Measurements from ENCODE around the gene RNF2.

RNF2 gene

DNA sequence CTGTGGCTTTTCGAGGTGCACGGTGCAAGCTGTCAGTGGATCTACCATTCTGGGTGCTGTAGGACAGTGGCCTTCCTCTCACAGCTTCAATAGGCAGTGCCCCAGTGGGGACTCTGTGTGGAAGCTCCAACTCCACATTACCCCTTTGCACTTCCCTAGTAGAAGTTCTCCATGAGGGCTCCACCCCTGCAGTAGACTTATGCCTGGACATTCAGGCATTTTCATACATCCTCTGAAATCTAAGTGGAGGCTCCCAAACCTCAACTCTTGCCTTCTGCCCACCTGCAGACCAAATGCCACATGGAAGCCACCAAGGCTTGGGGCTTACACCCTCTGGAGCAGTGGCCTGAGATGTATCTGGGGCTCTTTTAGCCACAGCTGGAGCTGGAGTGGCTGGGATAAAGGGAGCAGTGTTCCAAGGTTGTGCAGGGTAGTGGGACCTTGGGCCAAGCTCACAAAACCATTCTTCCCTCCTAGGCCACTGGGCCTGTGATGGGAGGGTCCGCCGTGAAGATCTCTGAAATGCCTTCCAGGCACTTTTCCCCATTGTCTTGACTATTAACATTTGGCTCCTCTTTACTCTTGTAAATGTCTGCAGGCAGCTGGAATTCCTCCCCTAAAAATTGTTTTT lies 18.0 kb upstream of the RNF2 start:
- H3K27me3 ChIP-seq (ENCODE audit: insufficient read depth, low read length) = no peaks in the 10 kb centered on the region
- no peaks in the 10 kb centered on the region for H3K4me1 ChIP-seq (ENCODE audit: control insufficient read depth, insufficient read depth, low read length, unreplicated experiment)
- H3K36me3 ChIP-seq (ENCODE audit: insufficient read depth, low read length) = no peaks in the 10 kb centered on the region
- H3K4me3 ChIP-seq (ENCODE audit: low read depth, low read length) = no peak overlapping the region
- H3K27ac ChIP-seq (ENCODE audit: low read depth, low read length) = no peak overlapping the region
- H2AFZ ChIP-seq (ENCODE audit: low read length, unreplicated experiment) = no peak overlapping the region
- no peaks in the 10 kb centered on the region for H3K79me2 ChIP-seq (ENCODE audit: control insufficient read depth, insufficient read depth, low read length, unreplicated experiment)

DNA sequence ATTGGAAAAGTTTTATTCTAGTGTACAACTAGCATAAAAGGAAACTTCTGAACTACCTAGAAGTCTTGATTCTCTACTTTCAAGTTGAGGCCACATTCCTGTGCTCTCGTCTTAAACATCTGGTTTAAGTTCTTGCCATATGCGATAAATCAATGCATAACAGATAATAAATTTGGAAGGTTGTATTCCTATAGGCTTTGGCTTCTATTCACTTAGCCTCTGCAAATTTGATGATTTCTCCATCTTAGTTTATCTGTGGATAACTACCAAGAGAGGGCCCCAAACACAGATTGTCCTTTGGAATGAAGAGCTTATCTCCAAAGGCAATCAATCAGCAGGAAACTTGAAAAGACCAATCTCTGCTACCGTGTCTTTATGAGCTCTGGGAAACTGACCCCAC lies 11.7 kb upstream of the RNF2 start:
- Histone ChIP-seq H3K36me3 (ENCODE audit: insufficient read depth, low read length) (no peaks in the 10 kb centered on the region), H2AFZ (ENCODE audit: low read length, unreplicated experiment) (no peak overlapping the region), H3K27ac (ENCODE audit: low read depth, low read length) (no peak overlapping the region), H3K4me3 (ENCODE audit: low read depth, low read length) (no peak overlapping the region), H3K4me1 (ENCODE audit: control insufficient read depth, insufficient read depth, low read length, unreplicated experiment) (no peaks in the 10 kb centered on the region), H3K27me3 (ENCODE audit: insufficient read depth, low read length) (no peaks in the 10 kb centered on the region), H3K79me2 (ENCODE audit: control insufficient read depth, insufficient read depth, low read length, unreplicated experiment) (no peaks in the 10 kb centered on the region)

DNA sequence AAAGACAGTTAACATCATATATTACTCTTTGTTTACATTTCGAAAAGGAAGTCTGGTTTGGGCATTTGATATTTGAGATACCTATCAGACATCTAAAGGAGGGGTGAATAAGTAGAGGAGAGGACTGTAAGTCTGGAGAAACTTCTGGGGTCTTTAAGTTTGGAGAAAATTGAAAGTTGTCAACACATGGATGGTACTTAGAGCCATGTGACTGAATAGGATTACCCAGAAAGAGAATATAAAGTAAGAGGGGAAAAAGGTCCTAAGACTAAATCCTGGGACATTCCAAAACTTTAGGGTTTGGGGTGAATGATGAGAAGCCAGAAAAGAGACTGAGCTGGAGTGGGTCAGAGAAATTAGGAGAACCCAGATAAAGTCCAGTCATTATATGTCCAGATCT lies 10.1 kb upstream of the RNF2 start:
- no peak overlapping the region for H3K4me3 ChIP-seq (ENCODE audit: low read depth, low read length)
- H3K4me1 ChIP-seq (ENCODE audit: control insufficient read depth, insufficient read depth, low read length, unreplicated experiment) = no peaks in the 10 kb centered on the region
- no peaks in the 10 kb centered on the region for H3K79me2 ChIP-seq (ENCODE audit: control insufficient read depth, insufficient read depth, low read length, unreplicated experiment)
- H3K27me3 ChIP-seq (ENCODE audit: insufficient read depth, low read length) = no peaks in the 10 kb centered on the region
- no peak overlapping the region for H2AFZ ChIP-seq (ENCODE audit: low read length, unreplicated experiment)
- H3K27ac ChIP-seq (ENCODE audit: low read depth, low read length) = no peak overlapping the region
- H3K36me3 ChIP-seq (ENCODE audit: insufficient read depth, low read length) = no peaks in the 10 kb centered on the region

DNA sequence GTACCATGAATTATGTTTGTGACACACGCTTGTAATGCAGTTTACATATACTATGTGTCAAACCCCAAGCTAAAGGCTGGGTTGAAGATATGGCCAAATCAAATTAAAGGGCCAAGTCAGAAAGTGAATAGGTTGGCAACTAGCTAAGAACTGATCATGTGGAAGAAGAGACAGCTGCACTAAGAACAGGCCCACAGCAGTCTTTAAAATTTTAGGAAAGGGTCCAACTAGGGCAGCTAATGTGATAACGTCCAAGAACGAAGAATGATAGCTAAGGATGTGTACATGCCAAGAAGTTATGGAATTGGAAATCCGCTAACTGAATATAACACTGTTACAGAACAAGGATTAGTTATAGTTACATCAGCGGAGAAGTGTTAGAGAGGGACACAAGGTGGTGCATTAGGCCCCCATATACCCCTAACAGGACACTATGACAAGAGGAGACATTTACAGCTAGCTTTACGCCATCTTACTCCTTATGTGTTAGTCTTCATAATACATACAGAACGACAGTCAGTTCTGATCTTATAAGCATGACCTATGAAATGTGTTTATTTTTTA lies 6.5 kb upstream of the RNF2 start:
- H3K4me3 ChIP-seq (ENCODE audit: low read depth, low read length) = no peak overlapping the region
- no peaks in the 10 kb centered on the region for H3K27me3 ChIP-seq (ENCODE audit: insufficient read depth, low read length)
- H3K79me2 ChIP-seq (ENCODE audit: control insufficient read depth, insufficient read depth, low read length, unreplicated experiment) = no peaks in the 10 kb centered on the region
- H3K4me1 ChIP-seq (ENCODE audit: control insufficient read depth, insufficient read depth, low read length, unreplicated experiment) = no peaks in the 10 kb centered on the region
- H2AFZ ChIP-seq (ENCODE audit: low read length, unreplicated experiment) = no peak overlapping the region
- H3K27ac ChIP-seq (ENCODE audit: low read depth, low read length) = no peak overlapping the region
- no peaks in the 10 kb centered on the region for H3K36me3 ChIP-seq (ENCODE audit: insufficient read depth, low read length)

DNA sequence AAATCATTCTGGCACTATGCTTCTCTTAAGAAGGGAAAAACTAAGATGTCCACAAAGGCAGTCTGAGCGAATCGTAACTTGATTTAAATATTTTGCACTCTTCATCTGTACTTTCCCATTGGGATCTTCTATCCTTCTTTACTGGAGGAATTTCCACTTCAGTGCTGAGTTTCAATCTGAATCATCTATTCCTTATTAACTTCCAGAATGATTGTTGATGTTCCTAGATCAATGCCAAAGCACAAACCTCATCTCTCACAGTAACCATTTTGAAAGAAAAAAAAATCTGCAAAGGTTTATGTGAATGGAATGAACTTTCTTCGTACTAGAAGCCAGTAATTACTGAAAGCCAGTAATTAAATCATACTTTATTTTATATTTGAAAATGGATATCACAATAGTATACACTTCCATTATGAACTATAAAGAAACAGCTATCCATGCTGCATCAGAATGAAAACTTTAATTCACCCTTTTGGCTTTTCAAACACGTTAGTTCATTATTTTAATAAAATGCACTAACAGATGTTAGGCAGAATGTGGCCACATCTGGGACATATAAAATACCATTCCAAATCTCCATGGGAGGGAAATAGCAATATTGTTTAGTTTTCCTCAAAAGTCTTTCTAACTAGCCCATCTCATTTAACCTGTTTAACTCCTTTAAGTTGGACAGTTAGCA lies 5.5 kb upstream of the RNF2 start:
- no peak overlapping the region for H2AFZ ChIP-seq (ENCODE audit: low read length, unreplicated experiment)

DNA sequence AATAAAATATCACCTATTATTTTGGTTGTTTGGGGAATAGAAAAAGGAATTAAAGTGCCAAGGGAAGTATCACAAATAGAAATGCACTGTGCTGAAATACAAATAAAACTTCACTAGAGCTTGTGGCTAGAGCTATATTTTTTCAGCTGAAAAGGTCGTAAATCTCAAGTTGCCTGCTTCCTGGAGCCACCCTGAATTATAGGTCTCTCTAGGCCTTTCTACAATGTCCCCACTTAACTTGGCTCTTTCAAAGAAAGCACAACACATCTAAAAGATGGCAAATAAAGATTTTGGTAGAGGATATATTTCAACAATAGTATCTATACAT lies 5.0 kb upstream of the RNF2 start:
- Histone ChIP-seq H3K36me3 (ENCODE audit: insufficient read depth, low read length) (no peaks in the 10 kb centered on the region), H3K27ac (ENCODE audit: low read depth, low read length) (no peak overlapping the region), H3K4me1 (ENCODE audit: control insufficient read depth, insufficient read depth, low read length, unreplicated experiment) (no peaks in the 10 kb centered on the region), H3K4me3 (ENCODE audit: low read depth, low read length) (no peak overlapping the region), H2AFZ (ENCODE audit: low read length, unreplicated experiment) (no peak overlapping the region), H3K27me3 (ENCODE audit: insufficient read depth, low read length) (no peaks in the 10 kb centered on the region), H3K79me2 (ENCODE audit: control insufficient read depth, insufficient read depth, low read length, unreplicated experiment) (no peaks in the 10 kb centered on the region)

More for the DNA sequence above, 5.5 kb upstream of the RNF2 start:
- Histone ChIP-seq H3K27me3 (ENCODE audit: insufficient read depth, low read length) (no peaks in the 10 kb centered on the region), H3K36me3 (ENCODE audit: insufficient read depth, low read length) (no peaks in the 10 kb centered on the region), H3K4me3 (ENCODE audit: low read depth, low read length) (no peak overlapping the region), H3K79me2 (ENCODE audit: control insufficient read depth, insufficient read depth, low read length, unreplicated experiment) (no peaks in the 10 kb centered on the region), H3K27ac (ENCODE audit: low read depth, low read length) (no peak overlapping the region), H3K4me1 (ENCODE audit: control insufficient read depth, insufficient read depth, low read length, unreplicated experiment) (no peaks in the 10 kb centered on the region)

DNA sequence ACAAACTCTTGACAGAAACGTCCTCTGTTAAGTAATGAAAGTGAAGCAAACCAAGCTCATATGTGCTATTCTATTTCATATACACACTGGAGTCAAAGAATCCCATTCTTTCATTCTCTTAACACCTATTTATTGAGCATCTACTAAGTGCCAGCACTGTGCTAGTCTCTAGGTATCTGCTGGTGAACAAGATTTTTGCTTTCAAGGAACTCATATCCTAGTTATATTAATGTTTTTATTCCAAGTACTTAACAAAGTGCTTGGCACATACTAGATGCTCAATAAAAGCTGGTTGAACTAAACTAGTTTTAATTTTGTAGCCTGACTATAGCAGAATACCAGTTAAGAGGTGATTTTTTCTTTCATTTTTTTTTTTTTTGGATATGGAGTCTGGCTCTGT lies 3.6 kb upstream of the RNF2 start:
- Histone ChIP-seq H3K27me3 (ENCODE audit: insufficient read depth, low read length) (no peaks in the 10 kb centered on the region), H3K4me1 (ENCODE audit: control insufficient read depth, insufficient read depth, low read length, unreplicated experiment) (no peaks in the 10 kb centered on the region), H3K4me3 (ENCODE audit: low read depth, low read length) (no peak overlapping the region), H3K36me3 (ENCODE audit: insufficient read depth, low read length) (no peaks in the 10 kb centered on the region), H3K79me2 (ENCODE audit: control insufficient read depth, insufficient read depth, low read length, unreplicated experiment) (peaks cover 3% of the 10 kb centered on the region), H2AFZ (ENCODE audit: low read length, unreplicated experiment) (no peak overlapping the region), H3K27ac (ENCODE audit: low read depth, low read length) (no peak overlapping the region)

DNA sequence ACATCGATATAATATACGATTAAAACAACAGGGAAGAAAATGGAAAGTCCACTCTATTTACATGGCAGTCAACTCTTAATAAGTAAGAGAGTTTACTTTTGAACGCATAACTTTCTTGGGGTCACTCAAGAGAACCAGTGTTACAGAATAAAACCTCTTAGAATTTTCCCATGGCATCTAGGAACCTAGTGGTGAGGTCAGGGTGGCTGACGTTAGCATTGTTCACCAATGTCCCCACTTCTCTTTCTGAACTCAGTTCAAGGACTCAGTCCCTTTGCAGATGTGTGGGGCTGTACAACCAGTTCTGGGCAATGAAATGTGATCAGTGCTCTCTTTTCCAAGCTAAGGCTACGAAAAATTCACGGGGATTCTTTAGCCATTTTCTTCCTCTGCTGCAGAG lies 2.6 kb upstream of the RNF2 start:
- Histone ChIP-seq H3K79me2 (ENCODE audit: control insufficient read depth, insufficient read depth, low read length, unreplicated experiment) (peaks cover 13% of the 10 kb centered on the region), H3K27me3 (ENCODE audit: insufficient read depth, low read length) (no peaks in the 10 kb centered on the region), H3K4me1 (ENCODE audit: control insufficient read depth, insufficient read depth, low read length, unreplicated experiment) (peaks cover 9% of the 10 kb centered on the region), H3K27ac (ENCODE audit: low read depth, low read length) (no peak overlapping the region), H3K4me3 (ENCODE audit: low read depth, low read length) (no peak overlapping the region), H2AFZ (ENCODE audit: low read length, unreplicated experiment) (peak overlapping the region; percentile 23), H3K36me3 (ENCODE audit: insufficient read depth, low read length) (no peaks in the 10 kb centered on the region)

DNA sequence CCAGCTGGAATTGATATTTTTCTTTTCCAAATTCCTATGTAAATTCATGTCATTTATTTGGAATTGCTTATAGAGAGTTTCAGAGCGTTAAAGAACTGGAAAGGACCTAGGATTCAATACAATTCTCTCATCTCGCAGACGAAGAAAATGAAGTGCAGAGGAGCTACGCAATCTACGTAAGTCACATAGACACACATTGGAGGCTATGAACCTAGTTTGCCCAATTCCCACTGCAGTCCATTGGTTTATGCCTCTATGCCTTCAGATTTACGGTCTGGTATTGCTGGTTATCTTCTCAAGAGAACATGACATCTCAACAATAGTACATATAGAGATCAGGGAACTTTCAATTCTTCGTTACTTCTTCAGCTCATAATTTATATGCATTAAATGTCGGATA lies 971 bp upstream of the RNF2 start:
- no peak overlapping the region for H3K27ac ChIP-seq (ENCODE audit: low read depth, low read length)
- H3K27me3 ChIP-seq (ENCODE audit: insufficient read depth, low read length) = no peaks in the 10 kb centered on the region
- no peak overlapping the region for H2AFZ ChIP-seq (ENCODE audit: low read length, unreplicated experiment)
- no peak overlapping the region for H3K4me3 ChIP-seq (ENCODE audit: low read depth, low read length)
- H3K36me3 ChIP-seq (ENCODE audit: insufficient read depth, low read length) = no peaks in the 10 kb centered on the region
- peaks cover 20% of the 10 kb centered on the region for H3K4me1 ChIP-seq (ENCODE audit: control insufficient read depth, insufficient read depth, low read length, unreplicated experiment)
- H3K79me2 ChIP-seq (ENCODE audit: control insufficient read depth, insufficient read depth, low read length, unreplicated experiment) = peaks cover 30% of the 10 kb centered on the region

DNA sequence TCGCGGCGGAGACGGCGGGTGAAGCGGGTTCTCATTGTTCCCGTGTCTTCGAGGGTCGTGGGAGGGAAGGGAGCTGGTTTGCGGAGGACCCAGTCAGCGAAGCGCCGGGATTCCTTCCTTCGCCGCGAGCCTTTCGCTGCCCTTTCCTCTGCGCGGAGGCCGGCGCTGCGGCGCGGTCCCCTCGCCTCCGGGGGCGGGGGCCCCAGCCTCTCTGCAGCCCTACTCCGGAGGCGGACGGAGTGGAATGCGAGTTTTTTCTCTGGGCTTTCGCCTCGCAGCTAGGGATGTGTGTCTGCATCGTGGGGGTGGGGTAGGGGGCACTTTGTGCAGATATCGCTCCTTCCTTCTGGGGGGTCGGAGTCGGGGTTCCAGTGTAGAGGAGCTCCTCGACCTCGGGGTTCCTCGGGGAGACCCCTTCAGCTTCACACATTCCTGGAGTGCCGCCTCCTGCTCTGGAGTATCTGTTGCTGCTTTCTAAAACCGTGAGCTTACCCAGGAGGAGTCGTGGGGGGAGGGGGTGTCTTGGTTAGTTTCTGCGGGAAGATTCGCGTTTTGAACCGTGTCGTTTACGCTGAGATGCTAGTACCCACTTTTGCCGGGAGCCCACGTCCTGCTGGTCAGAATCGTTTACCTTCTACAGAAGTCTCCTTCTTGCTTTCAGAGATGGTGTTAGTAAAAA lies 595 bp downstream of the RNF2 start:
- peaks cover 45% of the 10 kb centered on the region for H3K79me2 ChIP-seq (ENCODE audit: control insufficient read depth, insufficient read depth, low read length, unreplicated experiment)
- peak overlapping the region; percentile 83 for H3K4me3 ChIP-seq (ENCODE audit: low read depth, low read length)
- no peak overlapping the region for H3K27ac ChIP-seq (ENCODE audit: low read depth, low read length)
- no peaks in the 10 kb centered on the region for H3K27me3 ChIP-seq (ENCODE audit: insufficient read depth, low read length)
- no peaks in the 10 kb centered on the region for H3K36me3 ChIP-seq (ENCODE audit: insufficient read depth, low read length)
- H2AFZ ChIP-seq (ENCODE audit: low read length, unreplicated experiment) = peak overlapping the region; percentile 86
- H3K4me1 ChIP-seq (ENCODE audit: control insufficient read depth, insufficient read depth, low read length, unreplicated experiment) = peaks cover 20% of the 10 kb centered on the region

DNA sequence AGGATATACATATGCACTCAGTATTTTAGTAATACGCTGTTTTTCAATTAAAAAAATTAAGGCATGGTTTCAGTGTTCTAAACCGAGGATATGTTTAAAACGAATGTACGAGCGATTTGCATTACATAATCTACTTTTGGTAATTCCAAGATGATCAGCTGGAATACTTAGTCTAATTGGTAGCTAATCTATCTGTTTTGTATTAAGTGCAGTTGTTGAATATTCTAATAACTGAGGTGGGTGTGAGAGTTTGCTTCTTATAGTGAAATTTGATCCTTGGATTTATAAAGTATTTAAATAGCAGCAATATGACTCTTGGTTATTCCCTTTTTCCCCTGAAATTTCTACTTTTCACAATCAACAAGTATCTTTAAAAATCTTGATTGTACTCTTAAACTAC lies 1.3 kb downstream of the RNF2 start:
- H2AFZ ChIP-seq (ENCODE audit: low read length, unreplicated experiment) = peak overlapping the region; percentile 86
- H3K27ac ChIP-seq (ENCODE audit: low read depth, low read length) = no peak overlapping the region
- H3K36me3 ChIP-seq (ENCODE audit: insufficient read depth, low read length) = no peaks in the 10 kb centered on the region
- H3K27me3 ChIP-seq (ENCODE audit: insufficient read depth, low read length) = no peaks in the 10 kb centered on the region
- peaks cover 20% of the 10 kb centered on the region for H3K4me1 ChIP-seq (ENCODE audit: control insufficient read depth, insufficient read depth, low read length, unreplicated experiment)
- H3K79me2 ChIP-seq (ENCODE audit: control insufficient read depth, insufficient read depth, low read length, unreplicated experiment) = peaks cover 51% of the 10 kb centered on the region
- H3K4me3 ChIP-seq (ENCODE audit: low read depth, low read length) = peak overlapping the region; percentile 83
